A673 (cell line): ENCODE measurements around the gene CHRNB1. TPM values are rescaled to one million over a fixed set of nuclear protein-coding genes. Genes with fewer than 3 reads are reported as not detected.
A peak's percentile ranks its signal among the peaks of the same experiment; 100 is the strongest.

Source experiments
- BruUV-seq: library from RNA; stranded (reverse); fragments of 400-500 nt; replicated peaks from 2 replicates; lab custom pipeline; 2021; lab: Mats Ljungman, UMichigan
- CTCF ChIA-PET: fragments of 300-600 bp; sonication (Branson Sonifier 250); formaldehyde crosslinking; loops from one replicate; lab custom pipeline; 2022; ENCODE audit warnings: antibody characterized with exemption; lab: Charles Lee
- POLR2A ChIA-PET: fragments of 300-600 bp; sonication (Branson Sonifier 250); formaldehyde crosslinking; loops from one replicate; lab custom pipeline; 2022; ENCODE audit warnings: antibody characterized with exemption; ENCODE audit not compliant: low non-redundant PET; lab: Charles Lee
- DNase-seq: peaks from one replicate; pipeline ENCODE4 v3.0.0-alpha.2; 2015; ENCODE audit warnings: low spot score
- H3K27ac ChIP-seq: fragments of 200-600 bp; sonication (generic); 2 replicates; pipeline ENCODE4 v1.5.1; 2016; ENCODE audit warnings: mixed run types, low read depth, mild to moderate bottlenecking, mixed read lengths, antibody characterized with exemption, low read length; ENCODE audit not compliant: poor library complexity, severe bottlenecking
- H3K27me3 ChIP-seq: fragments of 200-600 bp; sonication (generic); replicated peaks from 2 replicates; pipeline ENCODE4 v1.6.1; 2017; ENCODE audit warnings: mixed run types, low read depth, mild to moderate bottlenecking, mixed read lengths, antibody characterized with exemption, low read length; ENCODE audit not compliant: insufficient read depth, poor library complexity
- H3K36me3 ChIP-seq: fragments of 200-600 bp; sonication (generic); 2 replicates; pipeline ENCODE4 v1.6.1; 2016; ENCODE audit warnings: mixed run types, mild to moderate bottlenecking, mixed read lengths, antibody characterized with exemption, low read length; ENCODE audit not compliant: insufficient read depth, poor library complexity, severe bottlenecking
- H3K4me1 ChIP-seq: fragments of 200-600 bp; sonication (generic); 2 replicates; pipeline ENCODE4 v1.6.1; 2017; ENCODE audit warnings: mixed run types, mild to moderate bottlenecking, mixed read lengths, antibody characterized with exemption, low read length; ENCODE audit not compliant: insufficient read depth, poor library complexity, severe bottlenecking
- H3K4me3 ChIP-seq: fragments of 200-600 bp; sonication (generic); 2 replicates; pipeline ENCODE4 v1.5.1; 2016; ENCODE audit warnings: low read depth, mixed run types, mild to moderate bottlenecking, mixed read lengths, low read length; ENCODE audit not compliant: poor library complexity, severe bottlenecking
- H3K9me3 ChIP-seq: fragments of 200-600 bp; sonication (generic); 2 replicates; pipeline ENCODE4 v1.6.1; 2016; ENCODE audit warnings: mixed run types, low read depth, mild to moderate bottlenecking, mixed read lengths, antibody characterized with exemption, low read length; ENCODE audit not compliant: poor library complexity, severe bottlenecking
- CTCF ChIP-seq: fragments of 300-800, 200-600 bp; sonication (generic); conservative IDR thresholded peaks from 2 replicates; pipeline ENCODE4 v1.5.1; 2017; ENCODE audit warnings: low read depth, mild to moderate bottlenecking, antibody characterized with exemption, low read length, moderate library complexity, mixed read lengths
- EZH2 ChIP-seq: fragments of 200-600 bp; sonication (generic); IDR thresholded peaks from 2 replicates; pipeline ENCODE4 v1.6.1; 2017; ENCODE audit warnings: borderline replicate concordance, low read depth, mild to moderate bottlenecking, mixed read lengths, antibody characterized with exemption, low read length; ENCODE audit not compliant: poor library complexity, severe bottlenecking
- intact Hi-C: fragments of 100-400 bp; cut with micrococcal nuclease; formaldehyde crosslinking; loops from one replicate; pipeline ENCODE4 v1.10.0; 2022; ENCODE audit not compliant: unreplicated experiment
- total RNA-seq: library from RNA; stranded (reverse); gene quantifications from 2 replicates; pipeline ENCODE4 v1.2.3, GENCODE V29; 2021

Gene CHRNB1
- total RNA-seq, 1 experiment from 2014 or later = 5.2 TPM

GRCh38 chr17:7432296-7432695, 12.6 kb upstream of the CHRNB1 start:
- no TSS peak for BruUV-seq
- intact Hi-C loops = no loop called here
- Histone ChIP-seq H3K4me1 (peaks cover 14% of the 10 kb centered on the region), H3K27me3 (no peaks in the 10 kb centered on the region), H3K27ac (no peak overlapping the region), H3K4me3 (no peak overlapping the region), H3K36me3 (no peaks in the 10 kb centered on the region), H3K9me3 (no peaks in the 10 kb centered on the region)
- ChIA-PET CTCF (no interaction called here), POLR2A (no interaction called here)
- no peak for DNase-seq
- TF ChIP-seq CTCF = no peak
- no peak for TF ChIP-seq EZH2

DNA sequence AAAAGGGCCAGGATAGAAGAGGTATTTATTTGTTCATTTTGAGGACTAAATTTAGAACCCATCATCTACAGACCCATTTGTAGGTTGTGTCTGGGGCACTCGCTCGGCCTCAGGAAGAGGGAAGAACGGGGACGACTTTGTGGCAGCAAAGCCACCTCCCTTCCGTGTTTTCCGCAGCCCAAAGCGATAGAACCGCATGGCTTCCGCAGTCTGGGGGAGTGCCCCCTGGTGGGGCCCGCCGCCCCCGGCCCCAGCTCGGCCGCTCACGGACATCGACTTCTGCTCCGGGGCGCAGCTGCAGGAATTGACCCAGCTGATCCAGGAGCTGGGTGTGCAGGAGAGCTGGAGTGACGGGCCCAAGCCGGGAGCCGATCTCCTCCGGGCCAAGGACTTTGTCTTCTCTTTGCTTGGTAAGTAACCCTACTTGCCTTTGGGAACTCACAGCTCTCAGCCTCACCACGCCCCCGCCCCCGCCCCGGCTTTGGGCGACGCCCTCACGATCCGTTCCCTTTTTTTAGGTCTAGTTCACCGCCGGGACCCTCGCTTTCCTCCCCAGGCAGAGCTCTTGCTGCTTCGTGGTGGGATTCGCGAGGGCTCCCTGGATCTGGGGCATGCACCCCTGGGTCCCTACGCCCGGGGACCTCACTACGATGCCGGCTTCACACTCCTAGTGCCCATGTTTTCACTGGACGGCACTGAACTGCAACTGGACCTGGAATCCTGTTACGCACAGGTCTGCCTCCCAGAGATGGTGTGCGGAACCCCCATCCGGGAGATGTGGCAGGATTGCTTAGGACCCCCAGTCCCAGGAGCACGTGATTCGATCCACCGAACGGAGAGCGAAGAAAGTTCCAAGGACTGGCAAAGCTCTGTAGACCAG, 8.9 kb upstream of the CHRNB1 start:
- Histone ChIP-seq H3K4me3 (peak overlapping the region; percentile 90), H3K9me3 (no peaks in the 10 kb centered on the region), H3K27ac (peak overlapping the region; percentile 41), H3K27me3 (no peaks in the 10 kb centered on the region), H3K36me3 (no peaks in the 10 kb centered on the region), H3K4me1 (peaks cover 34% of the 10 kb centered on the region)
- CTCF ChIA-PET = interaction anchor here (1.1 to 1.7 kb wide), 3 partner anchors 67 to 125 kb away, joined by 4 to 6 read pairs (median 5); no protein-coding TSS in a partner anchor
- POLR2A ChIA-PET = interaction anchor here (1.1 to 1.2 kb wide), 2 partner anchors 10 to 32 kb away, joined by 5 read pairs; partner anchors contain the start of gene TMEM256
- intact Hi-C loops = loop anchor here (1.0 to 5.0 kb wide), 5 partner anchors 32 to 251 kb away; partner anchors contain the start of genes SENP3, TMEM256, TMEM95 and TP53
- no TSS peak for BruUV-seq
- no peak for TF ChIP-seq EZH2
- 0 out of 2 replicates have a peak, but pooled peaks have one; percentile 35 for TF ChIP-seq CTCF
- DNase-seq = peak; percentile 78

DNA sequence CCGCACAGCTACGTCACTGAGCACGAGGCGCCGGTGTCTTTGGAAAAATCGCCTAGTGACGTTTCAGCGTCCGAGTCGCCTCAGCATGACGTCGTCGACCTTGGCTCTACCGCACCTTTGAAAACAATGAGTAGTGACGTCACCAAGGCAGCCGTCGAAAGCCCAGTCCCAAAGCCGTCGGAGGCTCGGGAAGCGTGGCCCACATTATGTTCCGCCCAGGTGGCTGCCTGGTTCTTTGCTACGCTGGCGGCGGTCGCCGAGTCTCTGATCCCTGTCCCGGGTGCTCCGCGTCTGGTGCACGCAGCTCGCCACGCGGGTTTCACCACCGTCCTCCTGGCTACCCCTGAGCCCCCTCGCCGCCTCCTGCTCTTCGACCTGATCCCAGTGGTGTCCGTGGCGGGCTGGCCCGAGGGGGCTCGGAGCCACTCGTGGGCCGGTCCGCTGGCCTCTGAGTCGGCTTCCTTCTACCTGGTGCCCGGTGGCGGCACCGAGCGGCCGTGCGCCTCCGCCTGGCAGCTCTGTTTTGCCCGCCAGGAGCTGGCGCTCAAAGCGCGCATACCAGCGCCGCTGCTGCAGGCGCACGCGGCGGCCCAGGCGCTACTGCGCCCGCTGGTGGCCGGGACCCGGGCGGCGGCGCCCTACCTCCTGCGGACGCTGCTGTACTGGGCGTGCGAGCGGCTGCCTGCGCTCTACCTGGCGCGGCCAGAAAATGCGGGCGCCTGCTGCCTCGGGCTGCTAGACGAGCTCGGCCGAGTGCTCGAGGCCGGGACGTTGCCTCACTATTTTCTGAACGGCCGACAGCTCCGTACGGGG, 8.1 kb upstream of the CHRNB1 start:
- no peaks in the 10 kb centered on the region for H3K27me3 ChIP-seq
- intact Hi-C loops = loop anchor here (2.0 to 5.0 kb wide), 3 partner anchors 79 to 251 kb away; partner anchors contain the start of genes SENP3, TMEM95, TP53 and WRAP53
- TF ChIP-seq CTCF (peak; percentile 70), EZH2 (no peak)
- no peaks in the 10 kb centered on the region for H3K9me3 ChIP-seq
- no peaks in the 10 kb centered on the region for H3K36me3 ChIP-seq
- POLR2A ChIA-PET = interaction anchor here (0.6 kb wide), 1 partner anchor 48 kb away, joined by 3 read pairs; no protein-coding TSS in a partner anchor
- H3K27ac ChIP-seq = peak overlapping the region; percentile 41
- CTCF ChIA-PET = interaction anchor here (0.9 to 1.7 kb wide), 5 partner anchors 33 to 124 kb away, joined by 4 to 7 read pairs (median 6); partner anchors contain the start of gene TMEM256
- DNase-seq = peak; percentile 92
- H3K4me3 ChIP-seq = peak overlapping the region; percentile 90
- H3K4me1 ChIP-seq = peaks cover 42% of the 10 kb centered on the region
- no TSS peak for BruUV-seq
